ENCODE measurements around the gene MCM8.

GRCh38 chr20:5971203-5971602, 20.8 kb downstream of the MCM8 start:
- TF ChIP-seq EP300 (IDR thresholded peaks at IDR 0.05) (no peak), POLR2AphosphoS5 (IDR thresholded peaks at IDR 0.05) (no peak), POLR2A (IDR thresholded peaks at IDR 0.05) (no peak), CTCF (IDR thresholded peaks at IDR 0.05) (no peak)

Measured in upper lobe of left lung (tissue), 4 donors.